H1 (cell line): ENCODE measurements around the gene NAPG. TPM values are rescaled to one million over a fixed set of nuclear protein-coding genes. Genes with fewer than 3 reads are reported as not detected.
A peak's percentile ranks its signal among the peaks of the same experiment; 100 is the strongest.

Experiments
- CTCF ChIA-PET: fragments of 300-600 bp; sonication (Branson Sonifier 250); formaldehyde crosslinking; loops from one replicate; lab custom pipeline; 2021; ENCODE audit not compliant: partially characterized antibody; lab: Charles Lee
- POLR2A ChIA-PET: fragments of 300-600 bp; sonication (Branson Sonifier 250); formaldehyde crosslinking; loops from one replicate; lab custom pipeline; 2021; ENCODE audit warnings: inconsistent platforms; ENCODE audit not compliant: partially characterized antibody; lab: Charles Lee
- DNase-seq, 2 experiments: peaks; one replicate each; pipeline versions ENCODE4 v3.0.0 to v3.0.0-alpha.2; 2010 to 2022; ENCODE audit warnings: low spot score in 2 of 2, low read depth in 1 of 2, mixed read lengths in 1 of 2
- FAIRE-seq: peaks from 2 replicates; lab custom pipeline; 2011; peaks lifted over from hg19 to GRCh38; lab: Jason Lieb, UNC
- H2AFZ ChIP-seq: 2 replicates; pipeline ENCODE4 v1.8.1; 2012; ENCODE audit warnings: low read length, inconsistent platforms
- H2AK5ac ChIP-seq: 2 replicates; pipeline ENCODE4 v1.6.1; 2013; ENCODE audit warnings: low read depth, low read length
- H2BK120ac ChIP-seq: replicated peaks from 2 replicates; pipeline ENCODE3; 2013; ENCODE audit warnings: low read depth, low read length, inconsistent platforms
- H2BK12ac ChIP-seq: 2 replicates; pipeline ENCODE4 v1.6.1; 2013; ENCODE audit warnings: low read depth, low read length
- H2BK15ac ChIP-seq: 2 replicates; pipeline ENCODE4 v1.6.1; 2013; ENCODE audit warnings: low read length
- H2BK20ac ChIP-seq: 2 replicates; pipeline ENCODE4 v1.6.1; 2013; ENCODE audit warnings: low read length
- H2BK5ac ChIP-seq: 2 replicates; pipeline ENCODE4 v1.6.1; 2013; ENCODE audit warnings: low read depth, low read length
- H3K14ac ChIP-seq: 2 replicates; pipeline ENCODE4 v1.6.1; 2013; ENCODE audit warnings: inconsistent platforms; ENCODE audit not compliant: insufficient read length
- H3K18ac ChIP-seq: 2 replicates; pipeline ENCODE4 v1.6.1; 2013; ENCODE audit warnings: low read length; ENCODE audit errors: extremely low read depth
- H3K23ac ChIP-seq: 2 replicates; pipeline ENCODE4 v1.6.1; 2013; ENCODE audit warnings: inconsistent platforms; ENCODE audit not compliant: insufficient read length
- H3K23me2 ChIP-seq: 2 replicates; pipeline ENCODE4 v1.6.1; 2013; ENCODE audit warnings: low read depth, low read length
- H3K27ac ChIP-seq: 2 replicates; pipeline ENCODE4 v1.6.1; 2011; ENCODE audit warnings: low read depth, low read length, inconsistent platforms
- H3K27me3 ChIP-seq, 4 experiments: replicated peaks in 1 of 4; 1 replicate in 1 of 4; 2 replicates in 3 of 4; pipeline versions ENCODE4 v1.6.1 to v1.8.1; 2011 to 2013; ENCODE audit warnings: low read length in 3 of 4, mild to moderate bottlenecking in 3 of 4, inconsistent platforms in 2 of 4, mixed read lengths in 2 of 4, moderate library complexity in 1 of 4; ENCODE audit not compliant: control insufficient read depth in 3 of 4, insufficient read depth in 3 of 4; ENCODE audit errors: extremely low read depth in 1 of 4
- H3K36me3 ChIP-seq, 4 experiments: 2 replicates each; pipeline versions ENCODE4 v1.6.1 to v1.8.1; 2011 to 2013; ENCODE audit warnings: mild to moderate bottlenecking in 4 of 4, low read length in 3 of 4, moderate library complexity in 2 of 4, control low read depth in 1 of 4, inconsistent platforms in 1 of 4; ENCODE audit not compliant: insufficient read depth in 4 of 4, control insufficient read depth in 2 of 4
- H3K4ac ChIP-seq: replicated peaks from 2 replicates; pipeline ENCODE3; 2013; ENCODE audit warnings: low read length, low read depth, mixed read lengths, inconsistent platforms; ENCODE audit not compliant: insufficient read length
- H3K4me1 ChIP-seq, 4 experiments: replicated peaks in 1 of 4; 1 replicate in 1 of 4; 2 replicates in 3 of 4; pipeline versions ENCODE4 v1.6.1 to v1.8.1; 2011 to 2013; ENCODE audit warnings: low read length in 3 of 4, inconsistent platforms in 2 of 4, mixed read lengths in 1 of 4; ENCODE audit not compliant: insufficient read depth in 4 of 4, control insufficient read depth in 3 of 4
- H3K4me2 ChIP-seq, 2 experiments: 2 replicates each; pipeline versions ENCODE4 v1.6.1 to v1.8.1; 2011 to 2013; ENCODE audit warnings: low read depth in 2 of 2, low read length in 2 of 2, control low read depth in 1 of 2, inconsistent platforms in 1 of 2, mild to moderate bottlenecking in 1 of 2; ENCODE audit not compliant: insufficient read depth in 1 of 2
- H3K4me3 ChIP-seq, 4 experiments: fragments of 200-600, 300-600 bp in 1 of 4; sonication (generic), shearing (Covaris generic), sonication (Bioruptor Twin) in 1 of 4; 2 replicates each; pipeline versions ENCODE4 v1.5.1 to v1.8.1; 2011 to 2016; ENCODE audit warnings: low read length in 4 of 4, low read depth in 3 of 4, control low read depth in 2 of 4, inconsistent platforms in 2 of 4, mild to moderate bottlenecking in 2 of 4, mixed read lengths in 1 of 4, moderate library complexity in 1 of 4; ENCODE audit not compliant: insufficient read depth in 2 of 4; ENCODE audit errors: extremely low read depth in 1 of 4
- H3K56ac ChIP-seq: replicated peaks from 2 replicates; pipeline ENCODE3; 2013; ENCODE audit warnings: low read depth, mild to moderate bottlenecking, mixed read lengths, low read length, inconsistent platforms; ENCODE audit not compliant: insufficient read length
- H3K79me1 ChIP-seq: 2 replicates; pipeline ENCODE4 v1.6.1; 2013; ENCODE audit warnings: low read depth, low read length, control low read depth
- H3K79me2 ChIP-seq, 2 experiments: 2 replicates each; pipeline versions ENCODE4 v1.6.1 to v1.8.1; 2012 to 2013; ENCODE audit warnings: low read length in 2 of 2, mild to moderate bottlenecking in 2 of 2, inconsistent platforms in 1 of 2; ENCODE audit not compliant: insufficient read depth in 2 of 2, control insufficient read depth in 1 of 2
- H3K9ac ChIP-seq, 4 experiments: replicated peaks in 1 of 4; 1 replicate in 1 of 4; 2 replicates in 3 of 4; pipeline versions ENCODE4 v1.6.1 to v1.8.1; 2011 to 2013; ENCODE audit warnings: low read depth in 3 of 4, low read length in 3 of 4, control low read depth in 2 of 4, mild to moderate bottlenecking in 2 of 4, moderate library complexity in 2 of 4, inconsistent platforms in 1 of 4; ENCODE audit errors: extremely low read depth in 1 of 4
- H3K9me3 ChIP-seq, 2 experiments: 2 replicates each; pipeline versions ENCODE4 v1.6.1 to v1.8.1; 2012 to 2013; ENCODE audit warnings: mild to moderate bottlenecking in 2 of 2, moderate library complexity in 2 of 2, control low read depth in 1 of 2, inconsistent platforms in 1 of 2, low read depth in 1 of 2, low read length in 1 of 2, mixed read lengths in 1 of 2; ENCODE audit not compliant: insufficient read depth in 2 of 2
- H4K20me1 ChIP-seq, 2 experiments: replicated peaks in 1 of 2; 2 replicates each; pipeline versions ENCODE3 to v1.8.1; 2011 to 2013; ENCODE audit warnings: inconsistent platforms in 2 of 2, low read length in 2 of 2, mild to moderate bottlenecking in 1 of 2; ENCODE audit not compliant: insufficient read depth in 2 of 2, control insufficient read depth in 1 of 2
- H4K5ac ChIP-seq: 2 replicates; pipeline ENCODE4 v1.6.1; 2013; ENCODE audit warnings: low read length, low read depth, mixed read lengths, inconsistent platforms; ENCODE audit not compliant: insufficient read length
- H4K8ac ChIP-seq: 2 replicates; pipeline ENCODE4 v1.8.0; 2013; ENCODE audit warnings: mild to moderate bottlenecking, moderate library complexity, low read length, inconsistent platforms; ENCODE audit not compliant: insufficient read depth; ENCODE audit errors: extremely low read depth
- H4K91ac ChIP-seq: replicated peaks from 2 replicates; pipeline ENCODE3; 2013; ENCODE audit warnings: low read length, mixed read lengths, inconsistent platforms; ENCODE audit not compliant: insufficient read length
- MAFK ChIP-seq: IDR thresholded peaks from 2 replicates; pipeline ENCODE4 v1.6.1; 2012; ENCODE audit warnings: low read depth, mild to moderate bottlenecking, improper control_type of control experiment, low read length
- RXRA ChIP-seq: IDR thresholded peaks from 2 replicates; pipeline ENCODE4 v1.6.1; 2011; ENCODE audit warnings: low read depth, mild to moderate bottlenecking, low read length, moderate library complexity; ENCODE audit not compliant: insufficient read depth
- SIN3A ChIP-seq, 2 experiments: IDR thresholded peaks in 1 of 2; conservative IDR thresholded peaks in 1 of 2; 2 replicates each; pipeline ENCODE4 v1.6.1; 2011 to 2012; ENCODE audit warnings: low read length in 2 of 2, improper control_type of control experiment in 1 of 2, low read depth in 1 of 2, mild to moderate bottlenecking in 1 of 2
- TAF7 ChIP-seq: optimal IDR thresholded peaks from 2 replicates; pipeline ENCODE3; 2011; ENCODE audit warnings: low read depth, mild to moderate bottlenecking, inconsistent platforms, low read length, moderate library complexity, borderline replicate concordance
- TCF12 ChIP-seq: IDR thresholded peaks from 2 replicates; pipeline ENCODE4 v1.6.1; 2011; ENCODE audit warnings: low read depth, mild to moderate bottlenecking, low read length
- ZNF274 ChIP-seq: IDR thresholded peaks from 2 replicates; pipeline ENCODE4 v1.7.0; 2012; ENCODE audit warnings: low read length, borderline replicate concordance; ENCODE audit errors: extremely low read depth
- WGBS, 2 experiments: shearing (Covaris generic) in 1 of 2; methylation state at CpG; one replicate each; pipeline versions ENCODE4 v1.1.6 to v1.1.7; 2013 to 2015; ENCODE audit warnings: low lambda C conversion rate in 2 of 2, mixed read lengths in 2 of 2, inconsistent platforms in 1 of 2, low coverage in 1 of 2, missing lambda C conversion rate in 1 of 2; ENCODE audit not compliant: insufficient replicate concordance in 2 of 2, insufficient coverage in 1 of 2, insufficient read length in 1 of 2; ENCODE audit errors: extremely low coverage in 1 of 2, missing lambda C conversion rate in 1 of 2; 5-methylcytosine and 5-hydroxymethylcytosine counted together
- polyA plus RNA-seq, 7 experiments: library from polyadenylated mRNA; depleted of rRNA in 3 of 7; stranded (reverse) in 5 of 7; unstranded in 2 of 7; fragments of >200 nt in 5 of 7; fragments of 200-250 nt in 2 of 7; gene quantifications; 1 replicate in 5 of 7; 2 replicates in 1 of 7; 4 replicates in 1 of 7; pipeline versions ENCODE4 v1.2.1 to v1.2.3, GENCODE V29; 2011 to 2013; ENCODE audit warnings: missing spikeins in 2 of 7, mixed read lengths in 2 of 7
- total RNA-seq: library from RNA; stranded (reverse); fragmentation: NEBNext Ultra II Directional; extraction: Animal tissue kit (Norgen Biotek cat#: 25700); gene quantifications from 2 replicates; pipeline ENCODE4 v1.2.1, GENCODE V29; 2021

NAPG gene
- total and polyA plus RNA-seq, 2 of the 8 experiments (the other 6 are each of a cell fraction or from before 2014, with no cell fraction given) = 8.0 to 23.5 TPM

DNA sequence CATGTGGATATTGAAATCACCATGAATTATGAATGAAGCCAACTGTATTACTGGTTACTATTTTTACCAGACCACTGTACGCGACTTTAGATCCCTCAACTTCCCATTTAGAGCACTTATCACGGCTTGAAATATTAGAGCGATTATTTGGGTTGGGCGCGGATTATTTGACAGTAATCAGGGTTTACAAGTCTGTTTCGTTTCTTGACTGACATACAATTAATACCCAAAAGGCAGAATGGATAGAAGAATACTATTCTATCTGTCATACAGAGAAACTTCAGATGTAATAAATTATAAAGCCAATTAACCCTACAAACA is 496 bp upstream of the NAPG start:
- no peak overlapping the region for H4K91ac ChIP-seq
- no peaks in the 10 kb centered on the region for H3K36me3 ChIP-seq
- CTCF ChIA-PET = interaction anchor here (0.6 to 1.4 kb wide), 3 partner anchors 335 to 960 kb away, joined by 3 to 5 read pairs (median 3); no protein-coding TSS in a partner anchor
- H4K20me1 ChIP-seq = peaks cover 0 to 6% of the 10 kb centered on the region in 2 experiments
- peaks cover 16 to 40% of the 10 kb centered on the region in 2 experiments for H3K79me2 ChIP-seq
- no peak overlapping the region for H3K4ac ChIP-seq
- no peak overlapping the region for H3K9ac ChIP-seq
- H3K23ac ChIP-seq = no peak overlapping the region
- H2AFZ ChIP-seq = 0 out of 2 replicates have a peak overlapping the region, but pooled peaks have one; percentile 8
- no peaks in the 10 kb centered on the region for H3K27me3 ChIP-seq
- FAIRE-seq (no peak), DNase-seq (no peak)
- H4K8ac ChIP-seq = no peak overlapping the region
- no peak overlapping the region for H2BK12ac ChIP-seq
- no peaks in the 10 kb centered on the region for H3K9me3 ChIP-seq
- peak overlapping the region; percentile 64 to 93 for H3K4me2 ChIP-seq
- H2AK5ac ChIP-seq = no peak overlapping the region
- WGBS, 2 experiments = 86% methylated on average over 7 of the region's 7 CpGs; no CpG with 5 or more reads in 1 of the 2 experiments
- no peak overlapping the region for H2BK5ac ChIP-seq
- H3K14ac ChIP-seq = no peak overlapping the region
- POLR2A ChIA-PET = interaction anchor here (0.6 to 1.1 kb wide), 5 partner anchors 11 to 566 kb away, joined by 3 to 4 read pairs (median 3); no protein-coding TSS in a partner anchor
- H2BK120ac ChIP-seq = no peak overlapping the region
- peak overlapping the region in 3 of 4 experiments; percentile 79 to 93 (median 86); a peak in 5 of 8 replicates for H3K4me3 ChIP-seq
- no peak overlapping the region for H3K18ac ChIP-seq
- peaks cover 5% of the 10 kb centered on the region for H3K79me1 ChIP-seq
- H2BK15ac ChIP-seq = no peak overlapping the region
- H3K4me1 ChIP-seq = peaks cover 0 to 6% (median 3%) of the 10 kb centered on the region in 4 experiments; a peak in 4 of 7 replicates
- peaks cover 5% of the 10 kb centered on the region; the same call in 1 of the 2 replicates for H3K23me2 ChIP-seq
- no peak overlapping the region for H3K27ac ChIP-seq
- no peak overlapping the region for H3K56ac ChIP-seq
- no peak overlapping the region for H4K5ac ChIP-seq
- no peak overlapping the region for H2BK20ac ChIP-seq
- no peak for TF ChIP-seq SIN3A (conservative IDR thresholded peaks at IDR 0.05 in 1 of 2, IDR thresholded peaks at IDR 0.05 in 1 of 2; ENCODE audit: low read depth in 1 of 2, low read length in 2 of 2)
- no peak for TF ChIP-seq MAFK
- no peak for TF ChIP-seq RXRA
- TF ChIP-seq TAF7 = no peak
- TF ChIP-seq TCF12 = no peak
- no peak for TF ChIP-seq ZNF274
